Stimulated activated naive CD8-positive, alpha-beta T cell treated with anti-CD3 and anti-CD28 coated beads, Interleukin-15, Interleukin-2, amounts not matched to agents 100 U/mL and 50 U/mL, for 24 hours (primary cell): Measurements from ENCODE around the gene DIO2.

Experiments
- ATAC-seq: fragments of 150-1000 bp; cut with Tn5 transposase; one replicate; pipeline ENCODE4 v1.10.0; 2021
- DNase-seq: peaks from one replicate; pipeline ENCODE4 v3.0.0; 2021

DIO2 gene

DNA sequence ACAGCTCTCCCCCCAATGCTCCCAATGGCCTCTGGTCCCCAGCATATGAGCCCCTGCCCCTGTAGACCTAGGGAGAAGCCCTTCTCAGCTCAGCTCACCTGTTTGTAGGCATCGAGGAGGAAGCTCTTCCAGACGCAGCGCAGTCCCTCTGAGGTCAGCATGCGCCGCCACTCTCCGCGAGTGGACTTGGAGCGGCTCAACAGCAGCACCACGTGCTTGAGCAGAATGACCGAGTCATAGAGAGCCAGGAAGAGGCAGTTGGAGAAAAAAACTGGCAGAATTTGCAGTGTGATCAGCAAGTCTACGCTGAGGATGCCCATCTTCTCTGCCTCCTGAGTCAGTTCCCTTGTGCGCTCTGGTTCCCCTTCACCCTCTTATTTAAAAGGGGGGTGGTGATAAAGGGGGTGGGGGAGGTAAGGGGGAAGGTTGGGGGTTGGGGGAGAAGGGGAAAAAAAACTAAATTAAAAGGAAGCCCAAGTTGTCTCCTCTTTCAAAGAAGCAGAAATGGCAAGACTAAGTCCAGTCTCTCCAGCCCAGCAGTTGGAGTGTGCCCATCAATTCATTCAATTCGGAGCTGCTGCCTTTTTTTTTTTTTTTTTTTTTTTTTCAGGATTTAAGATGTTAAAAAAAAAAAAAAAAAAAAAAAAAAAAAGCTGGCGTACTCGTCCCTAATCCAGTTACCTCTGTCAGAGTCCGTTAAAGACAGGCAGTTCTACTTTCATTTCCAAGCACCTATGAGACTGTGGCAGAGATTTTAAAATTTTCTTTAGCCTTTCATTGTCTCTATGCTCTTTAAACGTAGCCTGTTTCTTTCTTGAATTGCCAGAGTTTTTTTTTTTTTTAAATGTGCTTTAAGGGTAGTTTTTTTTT lies at the start of gene DIO2:
DIO2 (minus strand) TSS at position 352 of the 870 bp plus-strand sequence; CDS start at position 320, 32 bp downstream.
- no peak for ATAC-seq
- DNase-seq = no peak

GRCh38 chr14:80260645-80261044 lies 49.3 kb upstream of the DIO2 start:
- ATAC-seq (no peak), DNase-seq (no peak)

- no peak for ATAC-seq
- DNase-seq = no peak
These were observed 28.3 kb upstream of the DIO2 start for GRCh38 chr14:80239631-80240030.

GRCh38 chr14:80237143-80237542 lies 25.8 kb upstream of the DIO2 start:
- no peak for ATAC-seq
- DNase-seq = no peak

GRCh38 chr14:80233470-80234089 lies 22.3 kb upstream of the DIO2 start:
- DNase-seq = no peak
- no peak for ATAC-seq

- no peak for DNase-seq
- no peak for ATAC-seq
These were observed 20.4 kb upstream of the DIO2 start for GRCh38 chr14:80231702-80232101.

GRCh38 chr14:80223696-80224465 lies 12.6 kb upstream of the DIO2 start:
- ATAC-seq = no peak
- DNase-seq = no peak

DNA sequence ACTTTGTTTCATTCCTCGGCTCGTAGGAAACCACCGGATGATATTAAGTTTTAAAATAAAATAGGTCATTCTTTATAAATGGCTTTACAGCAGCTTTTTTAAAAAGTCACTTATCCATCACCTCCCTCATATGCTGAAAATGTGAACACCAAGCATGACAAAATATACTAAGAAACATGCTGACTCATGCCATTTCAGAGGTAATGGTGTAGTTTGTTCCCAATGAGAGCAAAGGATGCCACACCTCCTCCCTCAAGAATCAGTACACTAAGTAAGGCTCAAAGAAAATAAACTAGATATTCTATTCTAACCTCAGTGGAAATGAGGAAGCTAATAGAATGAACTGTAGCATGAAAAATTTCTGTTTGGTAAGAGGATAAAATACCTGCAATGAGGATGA lies 5.5 kb upstream of the DIO2 start:
- ATAC-seq = no peak
- DNase-seq = no peak

GRCh38 chr14:80215756-80216581 lies 4.7 kb upstream of the DIO2 start:
- ATAC-seq = no peak
- DNase-seq = no peak

- no peak for ATAC-seq
- DNase-seq = no peak
These were observed 3.8 kb upstream of the DIO2 start for GRCh38 chr14:80215081-80215480.

- DNase-seq (peak; percentile 7), ATAC-seq (peak; percentile 49)
These were observed 2.3 kb upstream of the DIO2 start for GRCh38 chr14:80213602-80214001.

- no peak for DNase-seq
- no peak for ATAC-seq
These were observed 706 bp upstream of the DIO2 start for GRCh38 chr14:80212023-80212397.

DNA sequence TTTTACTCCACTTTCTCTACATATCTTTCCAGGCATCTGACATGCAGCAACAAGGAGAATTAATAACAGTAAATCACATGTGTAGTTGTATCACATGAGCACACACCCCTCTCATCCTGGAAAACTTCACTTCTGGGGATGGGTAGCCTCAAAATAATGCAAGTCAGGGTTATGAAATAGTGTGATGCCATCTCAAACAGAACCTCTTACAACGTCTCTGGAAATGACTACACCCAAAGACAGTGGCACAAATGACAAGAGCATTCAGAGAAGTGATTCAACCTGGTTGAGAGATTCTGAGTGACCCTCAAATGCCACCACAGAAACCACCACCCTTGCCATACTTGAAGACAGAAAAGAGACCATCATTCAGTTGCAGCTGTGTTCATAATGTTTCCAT lies 2.8 kb downstream of the DIO2 start:
- DNase-seq (no peak), ATAC-seq (no peak)

GRCh38 chr14:80206351-80207080 lies 4.8 kb downstream of the DIO2 start:
- DNase-seq (no peak), ATAC-seq (no peak)

DNA sequence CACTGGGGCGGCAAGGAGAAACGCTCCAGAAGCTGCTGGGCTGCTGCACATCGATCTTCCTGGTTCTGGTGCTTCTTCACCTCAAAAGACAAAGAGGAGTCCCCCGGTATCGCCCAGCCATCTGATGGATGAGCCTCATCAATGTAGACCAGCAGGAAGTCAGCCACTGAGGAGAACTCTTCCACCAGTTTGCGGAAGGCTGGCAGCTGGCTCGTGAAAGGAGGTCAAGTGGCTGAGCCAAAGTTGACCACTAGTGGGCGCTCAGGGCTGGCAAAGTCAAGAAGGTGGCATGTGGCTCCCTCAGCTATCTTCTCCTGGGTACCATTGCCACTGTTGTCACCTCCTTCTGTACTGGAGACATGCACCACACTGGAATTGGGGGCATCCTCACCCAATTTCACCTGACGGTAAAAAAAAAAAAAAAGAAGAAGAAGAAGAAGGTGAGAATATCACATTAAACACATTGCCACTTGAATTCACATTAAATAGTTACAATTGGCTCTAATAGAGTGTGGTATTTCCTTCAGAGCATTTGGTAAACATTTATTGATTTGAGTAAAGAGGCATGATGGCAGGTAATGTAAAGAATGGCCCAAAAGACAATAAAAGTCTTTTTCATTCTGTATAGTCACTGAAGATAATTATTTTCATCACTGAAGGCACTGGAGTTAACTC lies 8.3 kb downstream of the DIO2 start:
- peak; percentile 20 for DNase-seq
- no peak for ATAC-seq

GRCh38 chr14:80200093-80200492 lies 11.2 kb downstream of the DIO2 start:
- no peak for DNase-seq

GRCh38 chr14:80188571-80188970 lies 22.7 kb downstream of the DIO2 start:
- DNase-seq (no peak), ATAC-seq (no peak)

More at GRCh38 chr14:80200093-80200492, 11.2 kb downstream of the DIO2 start:
- ATAC-seq = no peak

GRCh38 chr14:80186301-80186800 lies 25.0 kb downstream of the DIO2 start:
- no peak for ATAC-seq

GRCh38 chr14:80176893-80177292 lies 34.4 kb downstream of the DIO2 start:
- no peak for ATAC-seq
- no peak for DNase-seq

More at GRCh38 chr14:80186301-80186800, 25.0 kb downstream of the DIO2 start:
- DNase-seq = no peak

GRCh38 chr14:80172375-80173051 lies 38.8 kb downstream of the DIO2 start:
- ATAC-seq (no peak), DNase-seq (no peak)
